ENCODE measurements around the gene POMC. TPM values are rescaled to one million over a fixed set of nuclear protein-coding genes. Genes with fewer than 3 reads are reported as not detected.

The POMC gene
- total and polyA plus RNA-seq, 2 of the 13 experiments (the other 11 are each of a cell fraction or from before 2014, with no cell fraction given): not detected

DNA sequence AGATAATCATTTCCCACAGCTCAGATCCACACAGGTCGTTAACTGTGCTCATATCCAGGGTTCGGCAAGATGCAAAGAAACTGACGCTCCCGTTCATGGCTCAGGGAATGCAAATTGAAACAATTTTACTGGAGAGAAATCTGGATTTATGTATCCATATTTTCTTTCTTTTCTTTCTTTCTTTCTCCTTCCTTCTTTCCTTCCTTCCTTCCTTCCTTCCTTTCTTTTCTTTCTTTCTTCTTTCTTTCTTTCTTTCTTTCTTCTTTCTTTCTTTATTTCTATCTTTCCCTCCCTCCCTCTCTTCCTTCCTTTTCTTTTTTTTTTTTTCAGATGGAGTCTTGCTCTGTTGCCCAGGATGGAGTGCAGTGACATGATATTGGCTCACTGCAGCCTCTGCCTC, 20.0 kb upstream of the POMC start:
- intact Hi-C loops (cut with micrococcal nuclease; ENCODE audit: unreplicated experiment) (no loop called here), in situ Hi-C loops (cut with HindIII; ENCODE audit: extremely low pct_ligation_motif_present, low pct_unique_long_range_greater_than_20kb) (no loop called here)
- Histone ChIP-seq H3K27ac (ENCODE audit: extremely low read length, insufficient read depth, low read length) (no peak overlapping the region), H3K27me3 (ENCODE audit: control insufficient read depth in 1 of 2, insufficient read depth in 2 of 2, low read length in 2 of 2) (peaks cover 0 to 6% of the 10 kb centered on the region in 2 experiments; a peak in 3 of 5 replicates), H3K9me3 (ENCODE audit: low read length) (no peaks in the 10 kb centered on the region), H4K20me1 (ENCODE audit: insufficient read depth, low read length) (no peaks in the 10 kb centered on the region), H3K36me3 (replicated peaks in 1 of 2; ENCODE audit: control insufficient read depth in 1 of 2, insufficient read depth in 2 of 2, low read length in 2 of 2) (no peaks in the 10 kb centered on the region), H3K4me3 (replicated peaks in 1 of 3; ENCODE audit: insufficient read depth in 1 of 3, low read depth in 2 of 3, low read length in 3 of 3) (no peak overlapping the region), H2AFZ (ENCODE audit: low read length) (no peak overlapping the region), H3K4me2 (ENCODE audit: low read depth, low read length) (no peak overlapping the region), H3K79me2 (ENCODE audit: insufficient read depth, low read length) (no peaks in the 10 kb centered on the region), H3K9ac (ENCODE audit: insufficient read depth, low read depth, low read length) (no peak overlapping the region), H3K4me1 (ENCODE audit: insufficient read depth, low read length) (no peaks in the 10 kb centered on the region)
- TF ChIP-seq KDM5A (IDR thresholded peaks at IDR 0.05; ENCODE audit: borderline replicate concordance, low read length) (no peak), ZNF703 (CRISPR knock-in tag; IDR thresholded peaks at IDR 0.05; ENCODE audit: borderline replicate concordance) (no peak), HNF4A (CRISPR knock-in tag; IDR thresholded peaks at IDR 0.05) (no peak), TCF7L2 (IDR thresholded peaks at IDR 0.05; ENCODE audit: low read depth, low read length) (no peak), RARG (CRISPR knock-in tag; IDR thresholded peaks at IDR 0.05; ENCODE audit: low read depth) (no peak), ZNF614 (CRISPR knock-in tag; IDR thresholded peaks at IDR 0.05; ENCODE audit: borderline replicate concordance) (no peak), NR2F2 (IDR thresholded peaks at IDR 0.05; ENCODE audit: borderline replicate concordance, low read depth) (no peak), ZNF841 (CRISPR knock-in tag; IDR thresholded peaks at IDR 0.05; ENCODE audit: borderline replicate concordance) (no peak), HMGA1 (CRISPR knock-in tag; conservative IDR thresholded peaks at IDR 0.05) (no peak), ATM (IDR thresholded peaks at IDR 0.05; ENCODE audit: borderline replicate concordance) (no peak), ZNF101 (CRISPR knock-in tag; IDR thresholded peaks at IDR 0.05; ENCODE audit: borderline replicate concordance, low read depth) (no peak), RFXAP (CRISPR knock-in tag; IDR thresholded peaks at IDR 0.05; ENCODE audit: borderline replicate concordance) (no peak)
- TF ChIP-seq, protein P1, sequence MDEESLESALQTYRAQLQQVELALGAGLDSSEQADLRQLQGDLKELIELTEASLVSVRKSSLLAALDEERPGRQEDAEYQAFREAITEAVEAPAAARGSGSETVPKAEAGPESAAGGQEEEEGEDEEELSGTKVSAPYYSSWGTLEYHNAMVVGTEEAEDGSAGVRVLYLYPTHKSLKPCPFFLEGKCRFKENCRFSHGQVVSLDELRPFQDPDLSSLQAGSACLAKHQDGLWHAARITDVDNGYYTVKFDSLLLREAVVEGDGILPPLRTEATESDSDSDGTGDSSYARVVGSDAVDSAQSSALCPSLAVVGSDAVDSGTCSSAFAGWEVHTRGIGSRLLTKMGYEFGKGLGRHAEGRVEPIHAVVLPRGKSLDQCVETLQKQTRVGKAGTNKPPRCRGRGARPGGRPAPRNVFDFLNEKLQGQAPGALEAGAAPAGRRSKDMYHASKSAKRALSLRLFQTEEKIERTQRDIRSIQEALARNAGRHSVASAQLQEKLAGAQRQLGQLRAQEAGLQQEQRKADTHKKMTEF (CRISPR knock-in tag; IDR thresholded peaks at IDR 0.05): no peak
- TF ChIP-seq, protein P2, sequence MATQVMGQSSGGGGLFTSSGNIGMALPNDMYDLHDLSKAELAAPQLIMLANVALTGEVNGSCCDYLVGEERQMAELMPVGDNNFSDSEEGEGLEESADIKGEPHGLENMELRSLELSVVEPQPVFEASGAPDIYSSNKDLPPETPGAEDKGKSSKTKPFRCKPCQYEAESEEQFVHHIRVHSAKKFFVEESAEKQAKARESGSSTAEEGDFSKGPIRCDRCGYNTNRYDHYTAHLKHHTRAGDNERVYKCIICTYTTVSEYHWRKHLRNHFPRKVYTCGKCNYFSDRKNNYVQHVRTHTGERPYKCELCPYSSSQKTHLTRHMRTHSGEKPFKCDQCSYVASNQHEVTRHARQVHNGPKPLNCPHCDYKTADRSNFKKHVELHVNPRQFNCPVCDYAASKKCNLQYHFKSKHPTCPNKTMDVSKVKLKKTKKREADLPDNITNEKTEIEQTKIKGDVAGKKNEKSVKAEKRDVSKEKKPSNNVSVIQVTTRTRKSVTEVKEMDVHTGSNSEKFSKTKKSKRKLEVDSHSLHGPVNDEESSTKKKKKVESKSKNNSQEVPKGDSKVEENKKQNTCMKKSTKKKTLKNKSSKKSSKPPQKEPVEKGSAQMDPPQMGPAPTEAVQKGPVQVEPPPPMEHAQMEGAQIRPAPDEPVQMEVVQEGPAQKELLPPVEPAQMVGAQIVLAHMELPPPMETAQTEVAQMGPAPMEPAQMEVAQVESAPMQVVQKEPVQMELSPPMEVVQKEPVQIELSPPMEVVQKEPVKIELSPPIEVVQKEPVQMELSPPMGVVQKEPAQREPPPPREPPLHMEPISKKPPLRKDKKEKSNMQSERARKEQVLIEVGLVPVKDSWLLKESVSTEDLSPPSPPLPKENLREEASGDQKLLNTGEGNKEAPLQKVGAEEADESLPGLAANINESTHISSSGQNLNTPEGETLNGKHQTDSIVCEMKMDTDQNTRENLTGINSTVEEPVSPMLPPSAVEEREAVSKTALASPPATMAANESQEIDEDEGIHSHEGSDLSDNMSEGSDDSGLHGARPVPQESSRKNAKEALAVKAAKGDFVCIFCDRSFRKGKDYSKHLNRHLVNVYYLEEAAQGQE (IDR thresholded peaks at IDR 0.05; ENCODE audit: borderline replicate concordance in 1 of 2, low read depth in 1 of 2, low read length in 2 of 2): no peak
- TF ChIP-seq, protein P3, sequence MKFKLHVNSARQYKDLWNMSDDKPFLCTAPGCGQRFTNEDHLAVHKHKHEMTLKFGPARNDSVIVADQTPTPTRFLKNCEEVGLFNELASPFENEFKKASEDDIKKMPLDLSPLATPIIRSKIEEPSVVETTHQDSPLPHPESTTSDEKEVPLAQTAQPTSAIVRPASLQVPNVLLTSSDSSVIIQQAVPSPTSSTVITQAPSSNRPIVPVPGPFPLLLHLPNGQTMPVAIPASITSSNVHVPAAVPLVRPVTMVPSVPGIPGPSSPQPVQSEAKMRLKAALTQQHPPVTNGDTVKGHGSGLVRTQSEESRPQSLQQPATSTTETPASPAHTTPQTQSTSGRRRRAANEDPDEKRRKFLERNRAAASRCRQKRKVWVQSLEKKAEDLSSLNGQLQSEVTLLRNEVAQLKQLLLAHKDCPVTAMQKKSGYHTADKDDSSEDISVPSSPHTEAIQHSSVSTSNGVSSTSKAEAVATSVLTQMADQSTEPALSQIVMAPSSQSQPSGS (CRISPR knock-in tag; IDR thresholded peaks at IDR 0.05): no peak
- FAIRE-seq: no peak
- POLR2A ChIA-PET: no interaction called here
- 40% methylated on average over 4 of the region's 4 CpGs for WGBS (ENCODE audit: low lambda C conversion rate)
- CTCF ChIA-PET (ENCODE audit: low intra/inter-chr PET ratio, low total read pairs): no interaction called here
- no TSS peak for BruUV-seq (replicated peaks)
- no peak for DNase-seq (ENCODE audit: low spot score)
- ATAC-seq: no peak

All from HepG2 (cell line).